Measurements from ENCODE around the gene AKR1B15. TPM values are rescaled to one million over a fixed set of nuclear protein-coding genes. Genes with fewer than 3 reads are reported as not detected.

AKR1B15 gene
- polyA plus RNA-seq, 2 of the 4 experiments (the other 2 are of a cell fraction): 17.9 to 24.7 TPM

DNA sequence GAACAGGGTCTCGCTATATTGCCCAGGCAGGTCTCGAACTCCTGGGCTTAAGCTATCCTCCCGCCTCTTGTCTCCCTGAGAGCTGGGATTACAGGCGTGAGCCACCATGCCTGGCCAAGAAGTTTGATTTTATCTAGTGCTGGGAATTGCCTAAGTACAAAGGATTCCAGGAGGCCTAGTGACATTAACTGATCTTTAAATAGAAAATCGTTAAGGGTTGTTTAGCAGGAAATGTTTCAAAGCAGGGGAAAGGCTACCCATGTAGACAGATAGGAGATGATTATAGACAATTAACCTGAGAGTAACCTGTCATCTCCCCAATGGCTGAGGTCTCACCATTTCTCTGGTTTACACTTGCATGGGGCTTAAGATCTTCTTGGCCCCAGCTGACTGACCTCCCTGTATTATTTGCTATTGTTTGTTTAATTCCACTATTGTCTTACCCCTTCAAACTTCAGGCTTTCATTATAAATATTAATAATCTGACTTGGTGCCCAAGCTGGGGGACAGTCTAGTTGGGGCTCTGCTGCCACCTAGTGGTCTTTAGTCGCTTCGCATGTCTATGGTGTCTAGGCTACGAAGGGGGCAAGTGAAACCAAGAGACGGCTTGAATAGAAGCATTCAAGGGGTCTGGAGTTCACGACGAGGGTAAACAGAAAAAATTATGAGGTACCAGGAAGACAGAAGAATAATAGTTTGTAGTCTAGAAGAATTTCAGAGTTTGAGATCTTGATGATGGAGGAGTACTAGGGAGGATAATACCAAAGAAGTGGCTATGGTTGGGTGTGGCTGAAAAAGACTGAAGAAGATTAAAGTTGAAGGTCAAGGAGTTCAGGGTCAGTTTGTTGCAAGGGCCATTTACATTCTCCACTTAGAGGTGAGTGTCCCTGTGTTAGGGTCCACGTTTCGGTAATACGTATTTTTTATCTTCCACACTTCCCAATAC is 57.3 kb downstream of the AKR1B15 start (continued):
- TF ChIP-seq, protein P1, sequence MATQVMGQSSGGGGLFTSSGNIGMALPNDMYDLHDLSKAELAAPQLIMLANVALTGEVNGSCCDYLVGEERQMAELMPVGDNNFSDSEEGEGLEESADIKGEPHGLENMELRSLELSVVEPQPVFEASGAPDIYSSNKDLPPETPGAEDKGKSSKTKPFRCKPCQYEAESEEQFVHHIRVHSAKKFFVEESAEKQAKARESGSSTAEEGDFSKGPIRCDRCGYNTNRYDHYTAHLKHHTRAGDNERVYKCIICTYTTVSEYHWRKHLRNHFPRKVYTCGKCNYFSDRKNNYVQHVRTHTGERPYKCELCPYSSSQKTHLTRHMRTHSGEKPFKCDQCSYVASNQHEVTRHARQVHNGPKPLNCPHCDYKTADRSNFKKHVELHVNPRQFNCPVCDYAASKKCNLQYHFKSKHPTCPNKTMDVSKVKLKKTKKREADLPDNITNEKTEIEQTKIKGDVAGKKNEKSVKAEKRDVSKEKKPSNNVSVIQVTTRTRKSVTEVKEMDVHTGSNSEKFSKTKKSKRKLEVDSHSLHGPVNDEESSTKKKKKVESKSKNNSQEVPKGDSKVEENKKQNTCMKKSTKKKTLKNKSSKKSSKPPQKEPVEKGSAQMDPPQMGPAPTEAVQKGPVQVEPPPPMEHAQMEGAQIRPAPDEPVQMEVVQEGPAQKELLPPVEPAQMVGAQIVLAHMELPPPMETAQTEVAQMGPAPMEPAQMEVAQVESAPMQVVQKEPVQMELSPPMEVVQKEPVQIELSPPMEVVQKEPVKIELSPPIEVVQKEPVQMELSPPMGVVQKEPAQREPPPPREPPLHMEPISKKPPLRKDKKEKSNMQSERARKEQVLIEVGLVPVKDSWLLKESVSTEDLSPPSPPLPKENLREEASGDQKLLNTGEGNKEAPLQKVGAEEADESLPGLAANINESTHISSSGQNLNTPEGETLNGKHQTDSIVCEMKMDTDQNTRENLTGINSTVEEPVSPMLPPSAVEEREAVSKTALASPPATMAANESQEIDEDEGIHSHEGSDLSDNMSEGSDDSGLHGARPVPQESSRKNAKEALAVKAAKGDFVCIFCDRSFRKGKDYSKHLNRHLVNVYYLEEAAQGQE (IDR thresholded peaks at IDR 0.05): no peak
- TF ChIP-seq NPAS2 (CRISPR knock-in tag; IDR thresholded peaks at IDR 0.05; ENCODE audit: borderline replicate concordance) (no peak), MYC (IDR thresholded peaks at IDR 0.05; ENCODE audit: borderline replicate concordance, low read length) (no peak), HDAC2 (IDR thresholded peaks at IDR 0.05) (no peak), TP53 (CRISPR knock-in tag; IDR thresholded peaks at IDR 0.05) (no peak), CHD2 (IDR thresholded peaks at IDR 0.05; ENCODE audit: low read length, partially characterized antibody) (no peak), TFCP2L1 (CRISPR knock-in tag; IDR thresholded peaks at IDR 0.05) (no peak), RNF2 (IDR thresholded peaks at IDR 0.05; ENCODE audit: borderline replicate concordance, low read depth) (no peak), POLR2AphosphoS2 (conservative IDR thresholded peaks at IDR 0.05; ENCODE audit: low read length) (no peak), HOXB5 (CRISPR knock-in tag; IDR thresholded peaks at IDR 0.05) (no peak), NFE2L2 (conservative IDR thresholded peaks at IDR 0.05; ENCODE audit: low read length) (no peak), FOSB (CRISPR knock-in tag; IDR thresholded peaks at IDR 0.05) (no peak), JUNB (IDR thresholded peaks at IDR 0.05) (no peak), SREBF2 (IDR thresholded peaks at IDR 0.05) (no peak), KDM1A (IDR thresholded peaks at IDR 0.05; ENCODE audit: low read depth) (no peak), ZSCAN20 (CRISPR knock-in tag; IDR thresholded peaks at IDR 0.05) (0 out of 2 replicates have a peak, but pooled peaks have one; percentile 35), GATA3 (IDR thresholded peaks at IDR 0.05; ENCODE audit: borderline replicate concordance) (peak; percentile 50; the same call in 1 of the 2 replicates), RARB (CRISPR knock-in tag; IDR thresholded peaks at IDR 0.05) (no peak), KDM5A (IDR thresholded peaks at IDR 0.05) (no peak), CEBPB (IDR thresholded peaks at IDR 0.05) (no peak)
- TF ChIP-seq, protein P2, sequence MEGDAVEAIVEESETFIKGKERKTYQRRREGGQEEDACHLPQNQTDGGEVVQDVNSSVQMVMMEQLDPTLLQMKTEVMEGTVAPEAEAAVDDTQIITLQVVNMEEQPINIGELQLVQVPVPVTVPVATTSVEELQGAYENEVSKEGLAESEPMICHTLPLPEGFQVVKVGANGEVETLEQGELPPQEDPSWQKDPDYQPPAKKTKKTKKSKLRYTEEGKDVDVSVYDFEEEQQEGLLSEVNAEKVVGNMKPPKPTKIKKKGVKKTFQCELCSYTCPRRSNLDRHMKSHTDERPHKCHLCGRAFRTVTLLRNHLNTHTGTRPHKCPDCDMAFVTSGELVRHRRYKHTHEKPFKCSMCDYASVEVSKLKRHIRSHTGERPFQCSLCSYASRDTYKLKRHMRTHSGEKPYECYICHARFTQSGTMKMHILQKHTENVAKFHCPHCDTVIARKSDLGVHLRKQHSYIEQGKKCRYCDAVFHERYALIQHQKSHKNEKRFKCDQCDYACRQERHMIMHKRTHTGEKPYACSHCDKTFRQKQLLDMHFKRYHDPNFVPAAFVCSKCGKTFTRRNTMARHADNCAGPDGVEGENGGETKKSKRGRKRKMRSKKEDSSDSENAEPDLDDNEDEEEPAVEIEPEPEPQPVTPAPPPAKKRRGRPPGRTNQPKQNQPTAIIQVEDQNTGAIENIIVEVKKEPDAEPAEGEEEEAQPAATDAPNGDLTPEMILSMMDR (IDR thresholded peaks at IDR 0.05): peak; percentile 99
- TF ChIP-seq, protein P3, sequence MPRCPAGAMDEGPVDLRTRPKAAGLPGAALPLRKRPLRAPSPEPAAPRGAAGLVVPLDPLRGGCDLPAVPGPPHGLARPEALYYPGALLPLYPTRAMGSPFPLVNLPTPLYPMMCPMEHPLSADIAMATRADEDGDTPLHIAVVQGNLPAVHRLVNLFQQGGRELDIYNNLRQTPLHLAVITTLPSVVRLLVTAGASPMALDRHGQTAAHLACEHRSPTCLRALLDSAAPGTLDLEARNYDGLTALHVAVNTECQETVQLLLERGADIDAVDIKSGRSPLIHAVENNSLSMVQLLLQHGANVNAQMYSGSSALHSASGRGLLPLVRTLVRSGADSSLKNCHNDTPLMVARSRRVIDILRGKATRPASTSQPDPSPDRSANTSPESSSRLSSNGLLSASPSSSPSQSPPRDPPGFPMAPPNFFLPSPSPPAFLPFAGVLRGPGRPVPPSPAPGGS (IDR thresholded peaks at IDR 0.05): no peak
- TF ChIP-seq, protein P4, sequence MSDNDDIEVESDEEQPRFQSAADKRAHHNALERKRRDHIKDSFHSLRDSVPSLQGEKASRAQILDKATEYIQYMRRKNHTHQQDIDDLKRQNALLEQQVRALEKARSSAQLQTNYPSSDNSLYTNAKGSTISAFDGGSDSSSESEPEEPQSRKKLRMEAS (IDR thresholded peaks at IDR 0.05): 0 out of 2 replicates have a peak, but pooled peaks have one; percentile 32
